ENCODE data around the gene PPP2CA.
A peak's percentile ranks its signal among the peaks of the same experiment; 100 is the strongest.

- TF ChIP-seq CTCF (IDR thresholded peaks at IDR 0.05) = peak in 4 of 5 experiments; percentile 35 to 71 (median 36)
- TF ChIP-seq EP300 (IDR thresholded peaks at IDR 0.05; ENCODE audit: low read depth) = no peak
- TF ChIP-seq POLR2A (IDR thresholded peaks at IDR 0.05) = no peak
- TF ChIP-seq POLR2AphosphoS5 (IDR thresholded peaks at IDR 0.05) = peak in 2 of 3 donors; percentile 9 to 69
Observed at GRCh38 chr5:134171972-134172371, 53.9 kb downstream of the PPP2CA start.
